Fibroblast of skin of back (primary cell): ENCODE measurements around the gene SIK1.

Experiments used
- DNase-seq: peaks from one replicate; pipeline ENCODE4 v3.0.0-alpha.2; 2013

The SIK1 gene

GRCh38 chr21:43365611-43366426 lies 61.1 kb downstream of the SIK1 start:
- DNase-seq, result no peak

GRCh38 chr21:43364851-43365424 lies 62.0 kb downstream of the SIK1 start:
- no peak for DNase-seq
